Naive thymus-derived CD8-positive, alpha-beta T cell (primary cell): Measurements from ENCODE around the gene MRPL51. TPM values are rescaled to one million over a fixed set of nuclear protein-coding genes. Genes with fewer than 3 reads are reported as not detected.
A peak's percentile ranks its signal among the peaks of the same experiment; 100 is the strongest.

Source experiments
- ATAC-seq, 2 donors: fragments of 150-1000 bp; cut with Tn5 transposase in 1 of 2; sonication (Bioruptor Pico), chemical (Tn5 transposase) in 1 of 2; 1 replicate in 1 of 2; 2 replicates in 1 of 2; pipeline ENCODE4 v1.10.0; 2021; ENCODE audit warnings: mild to moderate bottlenecking in 2 of 2, moderate library complexity in 2 of 2
- POLR2A ChIA-PET: fragments of 350-600 bp; sonication (Branson Sonifier 250); formaldehyde crosslinking; loops from one replicate; lab custom pipeline; 2021; ENCODE audit warnings: antibody characterized with exemption; lab: Charles Lee
- DNase-seq, 10 donors: peaks; one replicate each; pipeline versions ENCODE4 v3.0.0 to v3.0.0-alpha.2; 2020 to 2022
- H3K27ac Mint-ChIP-seq, 10 donors: one replicate each; pipeline ENCODE4 v1.8.0; 2020 to 2022; ENCODE audit warnings: mild to moderate bottlenecking in 10 of 10, mixed read lengths in 10 of 10, moderate library complexity in 4 of 10, inconsistent platforms in 1 of 10
- H3K27me3 Mint-ChIP-seq, 5 donors: one replicate each; pipeline ENCODE4 v1.8.0; 2021 to 2022; ENCODE audit warnings: mixed read lengths in 5 of 5
- H3K36me3 Mint-ChIP-seq, 3 donors: one replicate each; pipeline ENCODE4 v1.8.0; 2020 to 2022; ENCODE audit warnings: mixed read lengths in 3 of 3, mild to moderate bottlenecking in 2 of 3, inconsistent platforms in 1 of 3
- H3K4me1 Mint-ChIP-seq, 4 donors: one replicate each; pipeline ENCODE4 v1.8.0; 2021 to 2022; ENCODE audit warnings: mixed read lengths in 4 of 4
- H3K4me3 Mint-ChIP-seq, 10 donors: one replicate each; pipeline ENCODE4 v1.8.0; 2020 to 2022; ENCODE audit warnings: mild to moderate bottlenecking in 10 of 10, mixed read lengths in 10 of 10, moderate library complexity in 6 of 10, inconsistent platforms in 1 of 10
- H3K9me3 Mint-ChIP-seq, 9 donors: one replicate each; pipeline ENCODE4 v1.8.0; 2020 to 2022; ENCODE audit warnings: mixed read lengths in 9 of 9, mild to moderate bottlenecking in 3 of 9, inconsistent platforms in 1 of 9, moderate library complexity in 1 of 9
- polyA plus RNA-seq, 3 donors: library from polyadenylated mRNA; unstranded; fragments of 300-500 nt; fragmentation: Illumina TruSeq; gene quantifications; one replicate each; pipeline ENCODE4 v1.2.3, GENCODE V29; 2021
- total RNA-seq, 8 experiments: library from RNA in 2 of 8; stranded (reverse) in 2 of 8; gene quantifications; one replicate each; pipeline ENCODE4 v1.2.3 and lab custom pipeline; 2021 to 2026

The MRPL51 gene
- total and polyA plus RNA-seq, 5 experiments from 2014 or later, result 71.6 to 230 (median 220) TPM

- H3K27me3 Mint-ChIP-seq, result no peaks in the 10 kb centered on the region
- peaks cover 26 to 72% (median 67%) of the 10 kb centered on the region in 4 donors for H3K4me1 Mint-ChIP-seq
- DNase-seq (peak in 1 of 10 donors; percentile 58), ATAC-seq (no peak)
- H3K27ac Mint-ChIP-seq, result peak overlapping the region; percentile 84 to 99 (median 95)
- H3K9me3 Mint-ChIP-seq, result peaks cover 0 to 2% (median 0%) of the 10 kb centered on the region in 9 donors
- peaks cover 0 to 25% (median 12%) of the 10 kb centered on the region in 3 donors for H3K36me3 Mint-ChIP-seq
- POLR2A ChIA-PET, result interaction anchor here (0.5 to 7.9 kb wide), 17 partner anchors 17 to 407 kb away, joined by 3 to 100 read pairs (median 11); partner anchors contain the start of genes C12orf57, CD27, IFFO1 and MRPL51
- H3K4me3 Mint-ChIP-seq, result peak overlapping the region in 7 of 10 donors; percentile 15 to 89 (median 50)
Observed at GRCh38 chr12:6536894-6537579, 44.0 kb upstream of the MRPL51 start.

- H3K9me3 Mint-ChIP-seq, result peaks cover 0 to 2% (median 0%) of the 10 kb centered on the region in 9 donors
- peak overlapping the region; percentile 87 to 97 (median 92) for H3K4me3 Mint-ChIP-seq
- H3K27ac Mint-ChIP-seq, result peak overlapping the region; percentile 90 to 99 (median 96)
- peaks cover 0 to 27% (median 12%) of the 10 kb centered on the region in 3 donors for H3K36me3 Mint-ChIP-seq
- POLR2A ChIA-PET, result interaction anchor here (0.6 to 7.9 kb wide), 25 partner anchors 11 to 213 kb away, joined by 3 to 100 read pairs (median 6); partner anchors contain the start of genes CD27, MRPL51, NOP2 and VAMP1
- peak in 1 of 10 donors; percentile 22 for DNase-seq
- H3K4me1 Mint-ChIP-seq, result peaks cover 24 to 72% (median 67%) of the 10 kb centered on the region in 4 donors
- ATAC-seq, result no peak
- H3K27me3 Mint-ChIP-seq, result no peaks in the 10 kb centered on the region
Observed at GRCh38 chr12:6535960-6536847, 43.1 kb upstream of the MRPL51 start.

GRCh38 chr12:6535697-6535946 lies 42.6 kb upstream of the MRPL51 start:
- H3K36me3 Mint-ChIP-seq, result peaks cover 0 to 33% (median 12%) of the 10 kb centered on the region in 3 donors
- H3K27ac Mint-ChIP-seq, result peak overlapping the region; percentile 90 to 99 (median 96)
- H3K27me3 Mint-ChIP-seq, result no peaks in the 10 kb centered on the region
- DNase-seq (no peak), ATAC-seq (no peak)
- H3K9me3 Mint-ChIP-seq, result peaks cover 0 to 2% (median 0%) of the 10 kb centered on the region in 9 donors
- peak overlapping the region; percentile 87 to 97 (median 92) for H3K4me3 Mint-ChIP-seq
- POLR2A ChIA-PET, result interaction anchor here (0.6 to 7.9 kb wide), 24 partner anchors 11 to 212 kb away, joined by 3 to 100 read pairs (median 6); partner anchors contain the start of genes CD27, MRPL51, NOP2 and VAMP1
- peaks cover 22 to 66% (median 63%) of the 10 kb centered on the region in 4 donors for H3K4me1 Mint-ChIP-seq

DNA sequence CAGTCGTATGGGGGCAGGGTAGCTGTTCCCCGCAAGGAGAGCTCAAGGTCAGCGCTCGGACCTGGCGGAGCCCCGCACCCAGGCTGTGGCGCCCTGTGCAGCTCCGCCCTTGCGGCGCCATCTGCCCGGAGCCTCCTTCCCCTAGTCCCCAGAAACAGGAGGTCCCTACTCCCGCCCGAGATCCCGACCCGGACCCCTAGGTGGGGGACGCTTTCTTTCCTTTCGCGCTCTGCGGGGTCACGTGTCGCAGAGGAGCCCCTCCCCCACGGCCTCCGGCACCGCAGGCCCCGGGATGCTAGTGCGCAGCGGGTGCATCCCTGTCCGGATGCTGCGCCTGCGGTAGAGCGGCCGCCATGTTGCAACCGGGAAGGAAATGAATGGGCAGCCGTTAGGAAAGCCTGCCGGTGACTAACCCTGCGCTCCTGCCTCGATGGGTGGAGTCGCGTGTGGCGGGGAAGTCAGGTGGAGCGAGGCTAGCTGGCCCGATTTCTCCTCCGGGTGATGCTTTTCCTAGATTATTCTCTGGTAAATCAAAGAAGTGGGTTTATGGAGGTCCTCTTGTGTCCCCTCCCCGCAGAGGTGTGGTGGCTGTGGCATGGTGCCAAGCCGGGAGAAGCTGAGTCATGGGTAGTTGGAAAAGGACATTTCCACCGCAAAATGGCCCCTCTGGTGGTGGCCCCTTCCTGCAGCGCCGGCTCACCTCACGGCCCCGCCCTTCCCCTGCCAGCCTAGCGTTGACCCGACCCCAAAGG lies 42.1 kb upstream of the MRPL51 start:
- ATAC-seq, result peak; percentile 31 to 38
- Mint-ChIP-seq H3K36me3 (peaks cover 0 to 38% (median 12%) of the 10 kb centered on the region in 3 donors), H3K9me3 (peaks cover 0 to 2% (median 0%) of the 10 kb centered on the region in 9 donors), H3K4me1 (peaks cover 18 to 61% (median 58%) of the 10 kb centered on the region in 4 donors), H3K4me3 (peak overlapping the region; percentile 87 to 97 (median 92)), H3K27me3 (no peaks in the 10 kb centered on the region), H3K27ac (peak overlapping the region; percentile 90 to 99 (median 96))
- POLR2A ChIA-PET, result interaction anchor here (0.7 to 7.9 kb wide), 34 partner anchors 12 to 412 kb away, joined by 3 to 100 read pairs (median 5); partner anchors contain the start of genes CD27, COPS7A, MLF2 and MRPL51
- peak; percentile 52 to 82 (median 62) for DNase-seq

DNA sequence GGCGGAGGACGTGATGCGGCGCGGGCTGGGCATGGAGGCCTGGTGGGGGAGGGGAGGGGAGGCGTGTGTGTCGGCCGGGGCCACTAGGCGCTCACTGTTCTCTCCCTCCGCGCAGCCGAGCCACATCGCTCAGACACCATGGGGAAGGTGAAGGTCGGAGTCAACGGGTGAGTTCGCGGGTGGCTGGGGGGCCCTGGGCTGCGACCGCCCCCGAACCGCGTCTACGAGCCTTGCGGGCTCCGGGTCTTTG lies 41.6 kb upstream of the MRPL51 start:
- Mint-ChIP-seq H3K27ac (peak overlapping the region; percentile 90 to 99 (median 96)), H3K27me3 (no peaks in the 10 kb centered on the region), H3K4me3 (peak overlapping the region; percentile 87 to 97 (median 92)), H3K4me1 (peaks cover 18 to 56% (median 53%) of the 10 kb centered on the region in 4 donors), H3K36me3 (peaks cover 0 to 43% (median 12%) of the 10 kb centered on the region in 3 donors), H3K9me3 (peaks cover 0 to 2% (median 0%) of the 10 kb centered on the region in 9 donors)
- POLR2A ChIA-PET, result interaction anchor here (0.6 to 7.9 kb wide), 30 partner anchors 15 to 455 kb away, joined by 3 to 100 read pairs (median 5); partner anchors contain the start of genes CD27, COPS7A, MLF2 and MRPL51
- no peak for ATAC-seq
- DNase-seq, result peak in 2 of 10 donors; percentile 75 to 81

GRCh38 chr12:6533923-6534694 lies 41.0 kb upstream of the MRPL51 start, which contains the start of gene GAPDH:
Gene GAPDH (plus strand): TSS chr12:6534517. CDS start chr12:6534833, 316 bp downstream.
- DNase-seq, result peak in 8 of 10 donors; percentile 69 to 91 (median 82)
- Mint-ChIP-seq H3K27me3 (no peaks in the 10 kb centered on the region), H3K27ac (peak within 1 kb of the TSS; percentile 94 to 99 (median 98)), H3K4me3 (peak within 1 kb of the TSS; percentile 87 to 97 (median 92)), H3K9me3 (peaks cover 0 to 2% (median 0%) of the 10 kb centered on the region in 9 donors), H3K36me3 (peaks cover 0 to 48% (median 12%) of the 10 kb centered on the region in 3 donors), H3K4me1 (peaks cover 18 to 51% (median 50%) of the 10 kb centered on the region in 4 donors)
- peak; percentile 58 to 68 for ATAC-seq
- POLR2A ChIA-PET, result interaction anchor here (0.6 to 7.9 kb wide), 30 partner anchors 15 to 455 kb away, joined by 3 to 100 read pairs (median 5); partner anchors contain the start of genes CD27, COPS7A, MLF2 and MRPL51

DNA sequence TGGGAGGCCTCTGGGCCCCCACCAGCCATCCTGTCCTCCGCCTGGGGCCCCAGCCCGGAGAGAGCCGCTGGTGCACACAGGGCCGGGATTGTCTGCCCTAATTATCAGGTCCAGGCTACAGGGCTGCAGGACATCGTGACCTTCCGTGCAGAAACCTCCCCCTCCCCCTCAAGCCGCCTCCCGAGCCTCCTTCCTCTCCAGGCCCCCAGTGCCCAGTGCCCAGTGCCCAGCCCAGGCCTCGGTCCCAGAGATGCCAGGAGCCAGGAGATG lies 40.5 kb upstream of the MRPL51 start:
- Mint-ChIP-seq H3K27me3 (no peaks in the 10 kb centered on the region), H3K4me1 (peaks cover 18 to 51% (median 50%) of the 10 kb centered on the region in 4 donors), H3K27ac (peak overlapping the region; percentile 87 to 98 (median 96)), H3K9me3 (peaks cover 0 to 2% (median 0%) of the 10 kb centered on the region in 9 donors), H3K36me3 (peaks cover 0 to 51% (median 12%) of the 10 kb centered on the region in 3 donors), H3K4me3 (peak overlapping the region; percentile 54 to 97 (median 80))
- DNase-seq (peak in 3 of 10 donors; percentile 17 to 60 (median 20)), ATAC-seq (no peak)
- POLR2A ChIA-PET, result interaction anchor here (0.6 to 7.9 kb wide), 18 partner anchors 14 to 340 kb away, joined by 3 to 100 read pairs (median 8); partner anchors contain the start of genes CD27, COPS7A, MRPL51 and SPSB2

- H3K9me3 Mint-ChIP-seq, result peaks cover 0 to 2% (median 0%) of the 10 kb centered on the region in 9 donors
- peaks cover 0 to 52% (median 13%) of the 10 kb centered on the region in 3 donors for H3K36me3 Mint-ChIP-seq
- DNase-seq (peak in 4 of 10 donors; percentile 21 to 62 (median 26)), ATAC-seq (no peak)
- H3K4me3 Mint-ChIP-seq, result peak overlapping the region; percentile 60 to 97 (median 80)
- peak overlapping the region; percentile 87 to 98 (median 96) for H3K27ac Mint-ChIP-seq
- H3K27me3 Mint-ChIP-seq, result no peaks in the 10 kb centered on the region
- peaks cover 18 to 50% (median 49%) of the 10 kb centered on the region in 4 donors for H3K4me1 Mint-ChIP-seq
- POLR2A ChIA-PET, result interaction anchor here (0.7 to 2.6 kb wide), 12 partner anchors 33 to 199 kb away, joined by 3 to 13 read pairs (median 4); partner anchors contain the start of genes COPS7A, MRPL51 and VAMP1
Observed at GRCh38 chr12:6532927-6533652, 40.0 kb upstream of the MRPL51 start.

DNA sequence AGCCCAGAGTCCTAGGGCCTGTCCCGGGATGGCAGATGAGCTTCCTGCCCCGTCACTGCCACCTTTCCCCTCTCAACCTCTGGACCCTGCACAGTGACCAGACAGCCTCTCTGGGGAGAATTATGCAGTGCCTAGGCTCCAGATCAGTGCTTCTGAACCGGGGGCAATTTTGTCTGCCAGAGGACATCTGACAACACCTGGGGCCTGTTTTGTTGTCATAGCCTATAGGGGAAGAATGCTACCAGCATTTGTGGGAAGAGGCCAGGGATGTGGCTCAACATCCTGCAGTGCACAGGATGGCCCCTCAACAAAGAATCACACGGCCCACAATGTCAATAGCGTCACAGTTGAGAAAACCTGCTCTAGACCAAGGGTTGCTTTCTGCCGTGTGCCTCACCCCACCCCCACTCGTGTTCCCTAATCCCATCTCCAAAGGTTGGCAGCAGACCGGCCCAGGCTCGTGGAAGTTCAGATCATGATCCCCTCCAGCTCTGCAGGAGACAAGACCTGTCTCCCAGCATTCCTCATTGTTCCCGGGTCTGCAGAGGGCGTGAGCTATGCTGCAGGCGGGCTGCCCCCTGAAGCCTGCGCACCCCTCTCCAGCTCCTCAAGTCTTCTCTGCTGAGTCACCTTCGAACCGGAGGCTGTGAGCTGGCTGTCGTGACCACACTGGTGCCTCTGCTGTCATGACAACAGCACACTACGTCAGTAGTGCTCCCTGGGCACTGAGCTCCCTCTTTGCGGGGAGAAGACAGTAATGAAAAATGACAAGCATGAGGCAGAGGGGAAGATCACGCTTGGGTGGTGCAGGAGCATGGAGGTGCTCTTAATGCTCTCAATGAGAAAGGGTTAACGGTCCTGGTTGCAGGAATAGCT lies 39.2 kb upstream of the MRPL51 start:
- DNase-seq (peak; percentile 51 to 91 (median 77)), ATAC-seq (peak; percentile 51 to 64)
- H3K27me3 Mint-ChIP-seq, result no peaks in the 10 kb centered on the region
- H3K9me3 Mint-ChIP-seq, result peaks cover 0 to 2% (median 0%) of the 10 kb centered on the region in 9 donors
- H3K4me1 Mint-ChIP-seq, result peaks cover 15 to 43% (median 42%) of the 10 kb centered on the region in 4 donors
- POLR2A ChIA-PET, result interaction anchor here (0.6 to 2.6 kb wide), 14 partner anchors 21 to 198 kb away, joined by 3 to 13 read pairs (median 4); partner anchors contain the start of genes COPS7A, MRPL51 and VAMP1
- peaks cover 0 to 52% (median 7%) of the 10 kb centered on the region in 3 donors for H3K36me3 Mint-ChIP-seq
- peak overlapping the region; percentile 28 to 97 (median 80) for H3K4me3 Mint-ChIP-seq
- peak overlapping the region; percentile 87 to 98 (median 96) for H3K27ac Mint-ChIP-seq
